ENCODE results near the gene LRRC4. TPM values are rescaled to one million over a fixed set of nuclear protein-coding genes. Genes with fewer than 3 reads are reported as not detected.

LRRC4 gene
- total and polyA plus RNA-seq, 2 experiments from 2014 or later = 0.13 to 0.32 TPM

DNA sequence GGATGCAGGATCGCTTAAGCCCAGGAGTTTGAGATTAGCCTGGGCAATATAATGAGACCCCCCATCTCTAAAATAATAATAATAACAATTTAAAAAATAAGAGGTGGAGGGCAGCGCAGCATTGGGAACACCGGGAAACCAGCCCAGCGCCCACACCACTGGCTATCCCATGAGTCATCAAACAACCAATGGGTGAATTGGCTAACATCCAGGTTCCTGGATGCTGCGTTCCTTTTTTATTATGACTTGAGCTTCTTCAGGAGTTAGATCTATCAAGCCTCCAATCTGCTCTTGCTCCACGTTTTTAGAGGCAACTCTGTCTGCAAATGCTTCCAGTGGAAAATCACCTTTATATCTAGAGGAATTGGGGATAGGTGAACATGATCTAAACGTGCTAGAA, 10.0 kb upstream of the LRRC4 start:
- no peaks in the 10 kb centered on the region for H4K20me1 ChIP-seq (ENCODE audit: insufficient read depth)
- no peak overlapping the region for H3K4me2 ChIP-seq (ENCODE audit: unreplicated experiment)
- no peak overlapping the region for H3K4me3 ChIP-seq
- 67 to 71% methylated on average over 7 of the region's 7 CpGs for WGBS, 2 experiments (ENCODE audit: low coverage in 1 of 2, low lambda C conversion rate in 2 of 2, missing lambda C conversion rate in 2 of 2)
- H3K9ac ChIP-seq = no peak overlapping the region
- in situ Hi-C loops (cut with MboI) = no loop called here
- no peaks in the 10 kb centered on the region for H3K9me3 ChIP-seq (ENCODE audit: low read depth)
- H3K36me3 ChIP-seq (ENCODE audit: low read depth) = no peaks in the 10 kb centered on the region
- no peaks in the 10 kb centered on the region for H3K27me3 ChIP-seq (replicated peaks; ENCODE audit: insufficient read depth)
- H3K79me2 ChIP-seq (ENCODE audit: insufficient read depth) = peaks cover 23% of the 10 kb centered on the region; the same call in 1 of the 2 replicates
- TF ChIP-seq EZH2 (IDR thresholded peaks at IDR 0.05; ENCODE audit: insufficient read depth, poor library complexity, severe bottlenecking) (no peak), EZH2phosphoT487 (IDR thresholded peaks at IDR 0.05; ENCODE audit: insufficient read depth, low read depth) (no peak)
- peak; percentile 79 for DNase-seq
- H3K27ac ChIP-seq = no peak overlapping the region
- H2AFZ ChIP-seq = no peak overlapping the region
- H3K4me1 ChIP-seq (ENCODE audit: insufficient read depth) = peaks cover 9% of the 10 kb centered on the region
- no peaks in the 10 kb centered on the region for H3F3A ChIP-seq (ENCODE audit: insufficient read depth)
- no peaks in the 10 kb centered on the region for H3K9me2 ChIP-seq (ENCODE audit: insufficient read depth)

- Histone ChIP-seq H3K9me3 (ENCODE audit: low read depth) (no peaks in the 10 kb centered on the region), H3K9me2 (ENCODE audit: insufficient read depth) (no peaks in the 10 kb centered on the region), H3K27me3 (replicated peaks; ENCODE audit: insufficient read depth) (no peaks in the 10 kb centered on the region), H2AFZ (no peak overlapping the region), H3K4me3 (no peak overlapping the region), H3K4me2 (ENCODE audit: unreplicated experiment) (no peak overlapping the region), H4K20me1 (ENCODE audit: insufficient read depth) (no peaks in the 10 kb centered on the region), H3K9ac (no peak overlapping the region), H3K79me2 (ENCODE audit: insufficient read depth) (peaks cover 32% of the 10 kb centered on the region; the same call in 1 of the 2 replicates), H3K36me3 (ENCODE audit: low read depth) (no peaks in the 10 kb centered on the region), H3K27ac (no peak overlapping the region), H3F3A (ENCODE audit: insufficient read depth) (no peaks in the 10 kb centered on the region), H3K4me1 (ENCODE audit: insufficient read depth) (peaks cover 9% of the 10 kb centered on the region)
- TF ChIP-seq EZH2phosphoT487 (IDR thresholded peaks at IDR 0.05; ENCODE audit: insufficient read depth, low read depth) (no peak), EZH2 (IDR thresholded peaks at IDR 0.05; ENCODE audit: insufficient read depth, poor library complexity, severe bottlenecking) (no peak)
- DNase-seq = no peak
- in situ Hi-C loops (cut with MboI) = no loop called here
- 80 to 88% methylated on average over 3 of the region's 3 CpGs for WGBS, 2 experiments (ENCODE audit: low coverage in 1 of 2, low lambda C conversion rate in 2 of 2, missing lambda C conversion rate in 2 of 2)
Observed at GRCh38 chr7:128040205-128040604, 9.0 kb upstream of the LRRC4 start.

DNA sequence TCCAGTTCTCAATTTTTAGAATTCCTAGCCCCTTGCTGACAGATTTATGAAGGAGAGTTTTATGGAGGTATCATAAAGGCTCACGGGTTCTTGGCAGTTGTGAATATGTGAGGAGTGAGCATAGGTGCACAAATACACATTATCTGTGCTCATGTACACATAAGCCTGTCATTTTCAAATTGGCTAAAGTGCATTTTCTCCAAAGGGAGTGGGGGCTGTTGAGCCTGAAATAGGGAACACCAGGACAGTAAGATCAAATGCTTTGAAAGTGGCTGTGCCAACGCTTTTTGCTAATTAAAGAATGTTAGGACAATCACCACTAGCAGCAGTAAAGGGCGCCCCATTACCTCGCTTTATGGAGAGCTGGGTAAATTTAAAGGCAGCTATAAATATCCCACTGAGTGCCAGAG, 8.3 kb upstream of the LRRC4 start:
- DNase-seq = no peak
- no peak overlapping the region for H3K4me3 ChIP-seq
- no peaks in the 10 kb centered on the region for H3K9me2 ChIP-seq (ENCODE audit: insufficient read depth)
- H4K20me1 ChIP-seq (ENCODE audit: insufficient read depth) = no peaks in the 10 kb centered on the region
- H3K36me3 ChIP-seq (ENCODE audit: low read depth) = no peaks in the 10 kb centered on the region
- peaks cover 32% of the 10 kb centered on the region; the same call in 1 of the 2 replicates for H3K79me2 ChIP-seq (ENCODE audit: insufficient read depth)
- no peak overlapping the region for H3K27ac ChIP-seq
- H3K4me2 ChIP-seq (ENCODE audit: unreplicated experiment) = no peak overlapping the region
- WGBS, 2 experiments (ENCODE audit: low coverage in 1 of 2, low lambda C conversion rate in 2 of 2, missing lambda C conversion rate in 2 of 2) = 96 to 98% methylated on average over 4 of the region's 4 CpGs
- peaks cover 9% of the 10 kb centered on the region for H3K4me1 ChIP-seq (ENCODE audit: insufficient read depth)
- H2AFZ ChIP-seq = no peak overlapping the region
- H3K27me3 ChIP-seq (replicated peaks; ENCODE audit: insufficient read depth) = no peaks in the 10 kb centered on the region
- no peaks in the 10 kb centered on the region for H3K9me3 ChIP-seq (ENCODE audit: low read depth)
- in situ Hi-C loops (cut with MboI) = no loop called here
- no peaks in the 10 kb centered on the region for H3F3A ChIP-seq (ENCODE audit: insufficient read depth)
- H3K9ac ChIP-seq = no peak overlapping the region
- TF ChIP-seq EZH2 (IDR thresholded peaks at IDR 0.05; ENCODE audit: insufficient read depth, poor library complexity, severe bottlenecking) = no peak
- TF ChIP-seq EZH2phosphoT487 (IDR thresholded peaks at IDR 0.05; ENCODE audit: insufficient read depth, low read depth) = no peak

DNA sequence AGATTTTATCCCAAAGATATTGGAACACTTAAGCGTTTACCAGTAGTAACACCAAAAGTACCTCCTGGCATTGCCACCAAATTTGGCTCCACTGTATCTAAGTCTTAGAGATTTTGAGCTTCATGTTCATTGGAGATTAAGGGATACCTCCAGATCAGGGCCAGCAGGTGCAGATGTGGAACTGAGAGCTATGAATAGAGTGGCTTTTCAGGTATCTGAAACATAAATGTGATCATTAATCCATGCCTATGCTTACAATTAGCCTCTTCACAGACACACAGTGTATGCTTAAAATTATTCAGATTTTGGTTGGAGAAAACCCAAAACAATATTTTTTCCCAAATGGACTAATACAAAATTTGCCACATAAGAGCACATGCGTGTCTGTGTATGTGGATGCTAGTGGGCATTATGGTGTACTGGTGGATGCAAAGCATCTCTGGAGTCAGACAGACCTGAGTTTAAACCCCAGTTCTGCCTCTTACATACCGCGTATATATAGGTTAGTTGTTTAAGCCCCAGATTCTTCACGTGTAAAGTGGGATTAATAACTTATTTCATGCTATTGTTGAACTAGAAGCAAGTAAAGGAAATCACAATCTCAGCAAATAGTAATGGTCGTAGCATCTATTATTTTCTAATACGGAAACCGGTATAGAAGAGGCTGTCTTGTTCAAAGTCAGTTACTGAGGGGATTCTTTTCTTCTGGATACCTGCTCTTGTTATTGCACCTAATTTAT, 6.8 kb upstream of the LRRC4 start:
- Histone ChIP-seq H3K4me2 (ENCODE audit: unreplicated experiment) (no peak overlapping the region), H3K79me2 (ENCODE audit: insufficient read depth) (peaks cover 42% of the 10 kb centered on the region), H4K20me1 (ENCODE audit: insufficient read depth) (no peaks in the 10 kb centered on the region), H3K9ac (no peak overlapping the region), H3K9me3 (ENCODE audit: low read depth) (no peaks in the 10 kb centered on the region), H2AFZ (no peak overlapping the region), H3K36me3 (ENCODE audit: low read depth) (no peaks in the 10 kb centered on the region), H3K27me3 (replicated peaks; ENCODE audit: insufficient read depth) (no peaks in the 10 kb centered on the region), H3K4me1 (ENCODE audit: insufficient read depth) (peaks cover 9% of the 10 kb centered on the region), H3F3A (ENCODE audit: insufficient read depth) (0 out of 2 replicates have a peak, but pooled peaks cover 6% of the 10 kb centered on the region), H3K4me3 (no peak overlapping the region), H3K9me2 (ENCODE audit: insufficient read depth) (no peaks in the 10 kb centered on the region), H3K27ac (no peak overlapping the region)
- in situ Hi-C loops (cut with MboI) = no loop called here
- no peak for DNase-seq
- 88 to 91% methylated on average over 8 of the region's 8 CpGs for WGBS, 2 experiments (ENCODE audit: low coverage in 1 of 2, low lambda C conversion rate in 2 of 2, missing lambda C conversion rate in 2 of 2)
- TF ChIP-seq EZH2phosphoT487 (IDR thresholded peaks at IDR 0.05; ENCODE audit: insufficient read depth, low read depth) = no peak
- no peak for TF ChIP-seq EZH2 (IDR thresholded peaks at IDR 0.05; ENCODE audit: insufficient read depth, poor library complexity, severe bottlenecking)

All from GM23248 (cell line).